Glutamatergic neuron (in vitro differentiated cells): Measurements from ENCODE around the gene KRT6A. TPM values are rescaled to one million over a fixed set of nuclear protein-coding genes. Genes with fewer than 3 reads are reported as not detected.

Source experiments
- DNase-seq: peaks from one replicate; pipeline ENCODE4 v3.0.0; 2022
- H3K27ac Mint-ChIP-seq: one replicate; pipeline ENCODE4 v1.8.0; 2020; ENCODE audit warnings: mild to moderate bottlenecking, mixed read lengths, inconsistent platforms; ENCODE audit not compliant: unreplicated experiment
- H3K27me3 Mint-ChIP-seq: one replicate; pipeline ENCODE4 v1.8.0; 2020; ENCODE audit warnings: mild to moderate bottlenecking, moderate library complexity, mixed read lengths, inconsistent platforms; ENCODE audit not compliant: unreplicated experiment
- H3K36me3 Mint-ChIP-seq: one replicate; pipeline ENCODE4 v1.8.0; 2020; ENCODE audit warnings: mild to moderate bottlenecking, mixed read lengths, inconsistent platforms; ENCODE audit not compliant: unreplicated experiment
- H3K4me1 Mint-ChIP-seq: one replicate; pipeline ENCODE4 v1.8.0; 2020; ENCODE audit warnings: mild to moderate bottlenecking, low read depth, mixed read lengths, inconsistent platforms; ENCODE audit not compliant: unreplicated experiment
- H3K4me3 Mint-ChIP-seq: one replicate; pipeline ENCODE4 v1.8.0; 2020; ENCODE audit warnings: mild to moderate bottlenecking, mixed read lengths, inconsistent platforms; ENCODE audit not compliant: unreplicated experiment
- H3K9me3 Mint-ChIP-seq: one replicate; pipeline ENCODE4 v1.8.0; 2020; ENCODE audit warnings: mild to moderate bottlenecking, moderate library complexity, mixed read lengths, inconsistent platforms; ENCODE audit not compliant: unreplicated experiment
- CTCF ChIP-seq: fragments of 200-600 bp; sonication (generic); IDR thresholded peaks from one replicate; pipeline ENCODE4 v1.5.0; 2021; ENCODE audit not compliant: partially characterized antibody, unreplicated experiment
- long read RNA-seq: library from polyadenylated mRNA; unstranded; transcript quantifications from one replicate; pipeline ENCODE4 v2.0.0, GENCODE V29; 2020; ENCODE audit not compliant: unreplicated experiment
- total RNA-seq: library from RNA; stranded (reverse); fragmentation: NEBNext Ultra II Directional; extraction: Animal tissue kit (Norgen Biotek cat#: 25700); gene quantifications from one replicate; pipeline ENCODE4 v1.2.1, GENCODE V29; 2021; ENCODE audit not compliant: unreplicated experiment

KRT6A gene
- not detected for total RNA-seq
- long read RNA-seq: 0 reads

DNA sequence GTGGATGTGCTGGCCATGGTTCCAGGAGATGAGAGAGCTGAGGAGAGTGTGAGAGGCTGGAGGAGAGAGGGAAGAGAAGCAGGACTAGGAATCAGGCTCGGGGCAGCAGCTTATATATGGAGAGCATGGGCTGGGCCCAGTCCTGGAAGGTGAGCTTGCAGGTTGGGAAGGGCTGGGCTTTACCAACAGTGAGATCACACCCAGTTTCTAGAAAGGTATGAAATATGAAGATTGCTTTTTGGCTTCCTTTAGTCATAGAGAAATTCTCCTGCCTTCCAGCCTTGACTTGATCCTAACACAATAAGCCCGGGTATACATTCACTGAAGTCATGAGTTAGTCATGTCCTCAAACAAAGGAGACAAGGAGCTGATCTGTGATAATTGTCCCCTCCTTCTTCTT, at the start of gene KRT6A:
TSS of gene KRT6A (minus strand) at position 86 of the 400 bp plus-strand sequence. CDS start at position 17, 69 bp downstream.
- DNase-seq: no peak
- TF ChIP-seq CTCF: no peak
- peaks cover 8% of the 10 kb centered on the region for H3K27me3 Mint-ChIP-seq

DNA sequence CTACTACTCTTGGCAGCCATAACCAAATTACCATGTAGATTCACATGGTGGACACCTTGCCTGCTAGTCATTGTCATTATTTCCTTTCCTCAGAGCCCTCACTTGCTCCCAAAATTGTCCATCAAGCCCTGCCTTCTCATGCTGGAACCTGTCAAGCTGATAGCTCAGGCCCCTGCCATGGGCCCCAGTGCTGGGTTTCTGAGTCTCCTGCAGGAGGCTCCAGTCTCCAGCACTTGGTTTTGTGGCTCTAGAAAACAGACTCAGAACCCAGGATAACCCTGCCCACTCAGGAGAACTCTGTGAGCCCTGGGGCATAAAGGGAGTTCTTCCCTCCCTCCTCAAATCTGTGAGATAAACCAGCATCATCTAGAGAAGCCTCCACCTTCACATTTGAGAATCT, 49.1 kb upstream of the KRT6A start:
- no peak for TF ChIP-seq CTCF

More for the DNA sequence above, at the start of gene KRT6A:
- Mint-ChIP-seq H3K36me3 (no peaks in the 10 kb centered on the region), H3K9me3 (no peaks in the 10 kb centered on the region), H3K4me3 (no peak within 1 kb of the TSS), H3K27ac (no peak within 1 kb of the TSS), H3K4me1 (peaks cover 13% of the 10 kb centered on the region)

GRCh38 chr12:52541709-52542108, 48.7 kb upstream of the KRT6A start:
- no peak for DNase-seq
- Mint-ChIP-seq H3K9me3 (peaks cover 5% of the 10 kb centered on the region), H3K4me3 (no peak overlapping the region), H3K27me3 (peaks cover 6% of the 10 kb centered on the region), H3K4me1 (no peaks in the 10 kb centered on the region), H3K36me3 (no peaks in the 10 kb centered on the region), H3K27ac (no peak overlapping the region)
- TF ChIP-seq CTCF: no peak

More for the DNA sequence above, 49.1 kb upstream of the KRT6A start:
- Mint-ChIP-seq H3K4me1 (no peaks in the 10 kb centered on the region), H3K27me3 (peaks cover 6% of the 10 kb centered on the region), H3K27ac (no peak overlapping the region), H3K36me3 (no peaks in the 10 kb centered on the region), H3K9me3 (peaks cover 5% of the 10 kb centered on the region), H3K4me3 (no peak overlapping the region)
- DNase-seq: no peak

DNA sequence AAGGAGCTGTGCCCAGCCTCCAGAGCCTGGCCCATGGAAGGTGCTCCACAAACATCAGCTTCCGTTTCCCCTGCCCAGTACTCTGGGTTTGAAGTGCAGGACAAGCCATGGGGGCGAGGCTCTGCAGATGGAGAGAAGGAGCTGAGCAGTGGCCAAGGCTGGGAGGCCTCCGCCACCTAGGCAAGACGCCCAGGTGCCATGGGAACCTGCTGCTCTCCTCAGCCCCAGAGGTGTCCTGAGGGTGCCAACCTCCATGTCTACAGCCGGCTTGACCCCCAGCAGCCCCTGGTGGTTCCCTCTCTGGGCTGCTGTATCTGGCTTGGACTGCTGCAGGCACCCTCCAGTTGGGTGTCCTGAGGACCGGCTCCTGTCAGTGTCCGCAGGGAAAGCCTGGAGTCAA, 47.5 kb upstream of the KRT6A start:
- no peak for DNase-seq
- H3K4me1 Mint-ChIP-seq: no peaks in the 10 kb centered on the region
- H3K27ac Mint-ChIP-seq: no peak overlapping the region
- peaks cover 8% of the 10 kb centered on the region for H3K27me3 Mint-ChIP-seq
- peaks cover 5% of the 10 kb centered on the region for H3K9me3 Mint-ChIP-seq
- TF ChIP-seq CTCF: no peak
- no peak overlapping the region for H3K4me3 Mint-ChIP-seq
- no peaks in the 10 kb centered on the region for H3K36me3 Mint-ChIP-seq

DNA sequence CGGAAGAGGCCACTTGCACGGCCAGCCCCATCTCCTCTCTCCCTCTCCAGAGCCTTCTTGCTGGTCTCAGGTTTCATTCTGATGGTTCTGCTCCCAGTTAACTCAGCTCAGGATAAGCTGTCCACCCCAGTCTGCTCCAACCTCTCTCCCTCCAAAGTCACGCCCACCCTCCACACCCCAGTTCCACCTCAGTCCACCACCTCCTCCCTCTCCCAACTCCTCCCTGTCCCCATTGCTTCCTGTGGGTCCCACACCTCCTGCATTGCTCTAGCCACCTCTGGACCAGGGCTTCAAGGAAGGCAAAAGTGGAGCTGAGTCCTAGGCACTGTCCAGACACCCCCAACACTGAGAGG, 46.7 kb upstream of the KRT6A start:
- Mint-ChIP-seq H3K27ac (no peak overlapping the region), H3K4me1 (no peaks in the 10 kb centered on the region), H3K27me3 (peaks cover 8% of the 10 kb centered on the region), H3K9me3 (peaks cover 5% of the 10 kb centered on the region), H3K4me3 (no peak overlapping the region), H3K36me3 (no peaks in the 10 kb centered on the region)
- no peak for TF ChIP-seq CTCF
- no peak for DNase-seq
